Aorta (tissue), 5 donors: ENCODE measurements around the gene NISCH. TPM values are rescaled to one million over a fixed set of nuclear protein-coding genes. Genes with fewer than 3 reads are reported as not detected.

Experiments
- ATAC-seq: fragments of 200-7000 bp; cut with Tn5 transposase; one replicate; pipeline ENCODE4 v1.9.1; 2022; ENCODE audit warnings: moderate library complexity; ENCODE audit not compliant: low FRiP score
- DNase-seq, 2 donors: peaks; one replicate each; pipeline ENCODE4 v3.0.0-alpha.2; 2020
- H3K27ac ChIP-seq, 2 donors: one replicate each; pipeline ENCODE4 v1.5.1; 2013; ENCODE audit warnings: low read length in 2 of 2, mild to moderate bottlenecking in 2 of 2, moderate library complexity in 2 of 2, control low read depth in 1 of 2, inconsistent platforms in 1 of 2, low read depth in 1 of 2
- H3K27me3 ChIP-seq, 2 donors: one replicate each; pipeline ENCODE4 v1.6.1; 2013; ENCODE audit warnings: control low read depth in 1 of 2, low read length in 1 of 2, mild to moderate bottlenecking in 1 of 2, moderate library complexity in 1 of 2; ENCODE audit not compliant: insufficient read depth in 2 of 2, control insufficient read depth in 1 of 2
- H3K36me3 ChIP-seq, 2 donors: one replicate each; pipeline ENCODE4 v1.6.1; 2013; ENCODE audit warnings: control low read depth in 1 of 2, low read length in 1 of 2, mild to moderate bottlenecking in 1 of 2; ENCODE audit not compliant: insufficient read depth in 2 of 2, control insufficient read depth in 1 of 2
- H3K4me1 ChIP-seq, 2 donors: one replicate each; pipeline ENCODE4 v1.6.1; 2013; ENCODE audit warnings: low read length in 2 of 2, control low read depth in 1 of 2, mild to moderate bottlenecking in 1 of 2, moderate library complexity in 1 of 2; ENCODE audit not compliant: insufficient read depth in 2 of 2, control insufficient read depth in 1 of 2
- H3K4me3 ChIP-seq, 2 donors: one replicate each; pipeline ENCODE4 v1.5.1; 2013; ENCODE audit warnings: low read length in 2 of 2, control low read depth in 1 of 2, mild to moderate bottlenecking in 1 of 2
- H3K9me3 ChIP-seq: one replicate; pipeline ENCODE4 v1.6.1; 2013; ENCODE audit warnings: mild to moderate bottlenecking, low read length; ENCODE audit not compliant: control insufficient read depth
- WGBS, 2 donors: extraction: QIAGEN DNeasy Blood & Tissue Kit; methylation state at CpG; one replicate each; pipeline ENCODE4 v1.1.7; 2013; 5-methylcytosine and 5-hydroxymethylcytosine counted together
- intact Hi-C, 2 donors: fragments of 100-400 bp; cut with DNase I; formaldehyde crosslinking; loops; one replicate each; pipeline versions ENCODE4 v1.14.2 to v1.15.0; 2022
- polyA plus RNA-seq, 2 donors: library from polyadenylated mRNA; stranded (reverse); fragments of 200-250 nt; gene quantifications; one replicate each; pipeline ENCODE4 v1.2.3, GENCODE V29; 2013
- total RNA-seq, 2 donors: library from RNA; stranded (reverse); fragmentation: NEBNext Ultra II Directional; extraction: Animal tissue kit (Norgen Biotek cat#: 25700); gene quantifications; one replicate each; pipeline ENCODE4 v1.2.1, GENCODE V29; 2021
- donor health status: healthy with polysubstance abuse.
- donor health status: Bipolar disorder and iron deficiency.
- donor health status: DM: no; HTN: no; CAD: no.
- donor health status: DM: no; HTN: no; CAD: no.
- donor health status: DM: yes; HTN: yes; CAD: no.

NISCH gene
- total and polyA plus RNA-seq, 4 donors = 13.3 to 157 (median 101) TPM

- intact Hi-C loops = loop anchor here in 1 of 2 donors (5.0 kb wide), 1 partner anchor 81 kb away; the partner anchor contains the start of gene NISCH
- H3K27ac ChIP-seq = no peak overlapping the region
These were observed 82.5 kb downstream of the NISCH start for GRCh38 chr3:52537726-52538421.

DNA sequence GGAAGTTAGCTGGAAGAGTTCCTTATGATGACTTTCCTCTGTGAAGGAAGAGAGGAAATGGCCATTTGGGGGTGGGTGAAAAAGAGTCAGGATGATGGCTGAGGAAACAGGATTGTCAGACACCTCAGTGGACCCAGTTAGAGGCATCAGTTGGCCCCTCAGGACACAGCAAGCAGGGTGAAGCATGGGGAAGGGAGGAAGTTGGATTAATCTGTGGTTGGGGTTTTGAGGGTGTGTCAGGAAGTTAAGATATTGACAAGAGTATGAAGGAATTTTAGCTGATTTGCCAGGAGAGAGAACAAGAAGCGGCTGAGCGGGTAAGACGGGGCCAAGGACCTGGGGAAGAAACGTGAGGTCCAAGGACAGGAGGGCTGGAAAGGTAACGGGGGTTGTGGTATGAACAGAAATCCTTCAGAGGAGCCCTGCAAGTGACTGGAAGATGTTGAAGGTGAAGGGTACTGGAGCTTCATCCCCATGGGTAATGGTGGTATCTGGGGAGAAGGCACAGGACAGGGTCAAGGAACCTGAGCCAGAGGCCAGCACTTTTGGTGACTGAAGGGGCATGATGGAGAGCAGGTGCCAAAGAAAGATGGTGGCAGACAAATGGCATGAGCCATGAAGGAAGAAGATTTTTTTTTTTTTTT is 83.7 kb downstream of the NISCH start:
- H3K4me3 ChIP-seq = no peak overlapping the region
- intact Hi-C loops = loop anchor here in 1 of 2 donors (5.0 kb wide), 1 partner anchor 82 kb away; the partner anchor contains the start of gene NISCH
- no peak overlapping the region for H3K27ac ChIP-seq
- H3K4me1 ChIP-seq = peaks cover 0 to 7% of the 10 kb centered on the region in 2 donors
- peaks cover 0 to 2% of the 10 kb centered on the region in 2 donors for H3K36me3 ChIP-seq
- ATAC-seq (no peak), DNase-seq (no peak)
- WGBS, 2 donors = 95 to 96% methylated on average over 5 of the region's 5 CpGs
- H3K27me3 ChIP-seq = no peaks in the 10 kb centered on the region
- no peaks in the 10 kb centered on the region for H3K9me3 ChIP-seq

More at GRCh38 chr3:52537726-52538421, 82.5 kb downstream of the NISCH start:
- DNase-seq = peak in 1 of 2 donors; percentile 32
- peaks cover 0 to 2% of the 10 kb centered on the region in 2 donors for H3K36me3 ChIP-seq
- no peaks in the 10 kb centered on the region for H3K9me3 ChIP-seq
- no peak for ATAC-seq
- H3K4me1 ChIP-seq = peaks cover 0 to 7% of the 10 kb centered on the region in 2 donors
- H3K4me3 ChIP-seq = peak overlapping the region; percentile 38 to 44
- no peaks in the 10 kb centered on the region for H3K27me3 ChIP-seq
- WGBS, 2 donors = 78 to 80% methylated on average over 7 of the region's 7 CpGs

DNA sequence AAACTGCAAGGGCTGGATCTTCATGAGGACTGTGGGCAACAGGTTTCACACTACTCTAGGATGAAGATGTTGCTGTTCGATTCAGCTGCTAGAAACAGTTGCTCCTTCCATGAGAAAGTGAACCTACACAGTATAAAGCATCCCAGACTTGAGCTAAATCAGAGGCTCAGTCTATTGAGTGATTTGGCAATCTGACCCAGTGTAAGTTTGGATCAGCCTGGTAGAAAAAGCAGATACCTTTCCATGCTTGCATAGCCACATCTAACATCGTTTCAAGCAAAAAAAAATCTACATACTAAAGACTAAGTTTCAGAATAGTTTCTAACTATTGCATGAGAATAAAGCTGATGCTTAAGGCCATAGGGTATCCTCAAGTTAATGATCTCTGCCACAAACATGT is 85.6 kb downstream of the NISCH start:
- ATAC-seq (no peak), DNase-seq (no peak)
- intact Hi-C loops = no loop called here
- Histone ChIP-seq H3K36me3 (peaks cover 0 to 5% of the 10 kb centered on the region in 2 donors), H3K4me1 (peaks cover 0 to 7% of the 10 kb centered on the region in 2 donors), H3K27ac (no peak overlapping the region), H3K4me3 (no peak overlapping the region), H3K9me3 (no peaks in the 10 kb centered on the region), H3K27me3 (no peaks in the 10 kb centered on the region)
- 62 to 71% methylated on average over 2 of the region's 2 CpGs for WGBS, 2 donors

Other genes with a start within 250 kb of the NISCH start
- under 1 TPM; 0.42 to 0.81 TPM for gene TLR9, start 230.0 kb upstream of the NISCH start, total RNA-seq
- not detected for gene TLR9, start 230.0 kb upstream of the NISCH start, polyA plus RNA-seq
- 10 to 100 TPM; 40.5 to 52.2 TPM for gene TWF2, start 216.4 kb upstream of the NISCH start, total RNA-seq
- gene TWF2, start 216.4 kb upstream of the NISCH start, polyA plus RNA-seq = 10 to 100 TPM; 42.3 to 48.0 TPM
- 10 to 100 TPM; 26.7 to 43.4 TPM for gene PPM1M, start 209.8 kb upstream of the NISCH start, total RNA-seq
- gene PPM1M, start 209.8 kb upstream of the NISCH start, polyA plus RNA-seq = 10 to 100 TPM; 26.2 to 33.7 TPM
- gene WDR82, start 177.0 kb upstream of the NISCH start, total RNA-seq = 10 to 100 TPM; 58.1 to 72.4 TPM
- 10 to 100 TPM; 27.9 to 31.6 TPM for gene WDR82, start 177.0 kb upstream of the NISCH start, polyA plus RNA-seq
- 10 to 100 TPM in 1 of 2 donors, 1 to 10 TPM in 1; 9.7 to 13.9 TPM for gene GLYCTK, start 167.8 kb upstream of the NISCH start, total RNA-seq
- 10 to 100 TPM in 1 of 2 donors, 1 to 10 TPM in 1; 9.9 to 15.6 TPM for gene GLYCTK, start 167.8 kb upstream of the NISCH start, polyA plus RNA-seq
- gene DNAH1, start 139.3 kb upstream of the NISCH start, total RNA-seq = 10 to 100 TPM; 10.3 to 24.1 TPM
- gene DNAH1, start 139.3 kb upstream of the NISCH start, polyA plus RNA-seq = 10 to 100 TPM in 1 of 2 donors, under 1 TPM in 1; 0.88 to 11.3 TPM
- 10 to 100 TPM; 62.7 to 74.4 TPM for gene BAP1, start 45.6 kb upstream of the NISCH start, total RNA-seq
- 10 to 100 TPM; 29.4 to 99.6 TPM for gene BAP1, start 45.6 kb upstream of the NISCH start, polyA plus RNA-seq
- gene PHF7, start 44.9 kb upstream of the NISCH start, total RNA-seq = 1 to 10 TPM; 7.7 to 8.0 TPM
- 1 to 10 TPM; 7.1 to 8.5 TPM for gene PHF7, start 44.9 kb upstream of the NISCH start, polyA plus RNA-seq
- gene SEMA3G, start 10.5 kb upstream of the NISCH start, total RNA-seq = 10 to 100 TPM; 12.5 to 23.8 TPM
- gene SEMA3G, start 10.5 kb upstream of the NISCH start, polyA plus RNA-seq = under 1 TPM in 1 of 2 donors, not detected in 1; 0.26 TPM
- 1 to 10 TPM; 2.6 to 4.7 TPM for gene TNNC1, start 1.6 kb upstream of the NISCH start, total RNA-seq
- 10 to 100 TPM in 1 of 2 donors, 1 to 10 TPM in 1; 3.0 to 20.7 TPM for gene TNNC1, start 1.6 kb upstream of the NISCH start, polyA plus RNA-seq
- gene STAB1, start 39.7 kb downstream of the NISCH start, total RNA-seq = 100 to 1,000 TPM; 339 to 651 TPM
- 100 to 1,000 TPM in 1 of 2 donors, 10 to 100 TPM in 1; 54.2 to 207 TPM for gene STAB1, start 39.7 kb downstream of the NISCH start, polyA plus RNA-seq
- gene NT5DC2, start 78.3 kb downstream of the NISCH start, total RNA-seq = 10 to 100 TPM; 29.6 to 33.0 TPM
- 100 to 1,000 TPM in 1 of 2 donors, 10 to 100 TPM in 1; 46.3 to 148 TPM for gene NT5DC2, start 78.3 kb downstream of the NISCH start, polyA plus RNA-seq
- gene UQCC5, start 81.0 kb downstream of the NISCH start, total RNA-seq = 10 to 100 TPM in 1 of 2 donors, 1 to 10 TPM in 1; 9.1 to 14.0 TPM
- gene UQCC5, start 81.0 kb downstream of the NISCH start, polyA plus RNA-seq = 1 to 10 TPM; 4.5 to 7.1 TPM
- gene PBRM1, start 230.3 kb downstream of the NISCH start, total RNA-seq = 10 to 100 TPM; 61.6 to 73.8 TPM
- 10 to 100 TPM in 1 of 2 donors, 1 to 10 TPM in 1; 6.9 to 11.3 TPM for gene PBRM1, start 230.3 kb downstream of the NISCH start, polyA plus RNA-seq
- gene GNL3, start 230.4 kb downstream of the NISCH start, total RNA-seq = 10 to 100 TPM; 52.0 to 70.3 TPM
- gene GNL3, start 230.4 kb downstream of the NISCH start, polyA plus RNA-seq = 10 to 100 TPM; 20.9 to 32.9 TPM